Heart left ventricle (tissue), 16 donors: ENCODE measurements around the gene CRYAB. TPM values are rescaled to one million over a fixed set of nuclear protein-coding genes. Genes with fewer than 3 reads are reported as not detected.

Experiments used
- ATAC-seq, 4 donors: fragments of 200-7000 bp; cut with Tn5 transposase; one replicate each; pipeline ENCODE4 v1.9.1; 2020 to 2022; ENCODE audit warnings: moderate library complexity in 4 of 4, mild to moderate bottlenecking in 3 of 4, moderate number of reproducible peaks in 1 of 4
- DNase-seq, 5 donors: peaks; one replicate each; pipeline ENCODE4 v3.0.0-alpha.2; 2020
- H3K27ac ChIP-seq, 12 donors: fragments of 200-600 bp; sonication (generic) in 4 of 12; one replicate each; pipeline versions ENCODE4 v1.5.0 to v1.8.0; 2016 to 2022; ENCODE audit warnings: mild to moderate bottlenecking in 2 of 12
- H3K27me3 ChIP-seq, 9 donors: fragments of 200-600 bp; sonication (generic) in 2 of 9; one replicate each; pipeline versions ENCODE4 v1.5.1 to v1.8.0; 2016 to 2022; ENCODE audit warnings: mild to moderate bottlenecking in 3 of 9
- H3K36me3 ChIP-seq, 9 donors: fragments of 200-600 bp; sonication (generic) in 2 of 9; one replicate each; pipeline versions ENCODE4 v1.5.0 to v1.8.0; 2018 to 2022; ENCODE audit warnings: mild to moderate bottlenecking in 2 of 9
- H3K4me1 ChIP-seq, 12 donors: fragments of 200-600 bp; sonication (generic) in 4 of 12; one replicate each; pipeline versions ENCODE4 v1.5.0 to v1.8.0; 2016 to 2022; ENCODE audit warnings: mild to moderate bottlenecking in 3 of 12
- H3K4me3 ChIP-seq, 12 donors: fragments of 200-600 bp; sonication (generic) in 4 of 12; one replicate each; pipeline versions ENCODE4 v1.5.0 to v1.8.0; 2017 to 2022; ENCODE audit warnings: mild to moderate bottlenecking in 9 of 12, moderate library complexity in 4 of 12
- H3K9me3 ChIP-seq, 12 donors: fragments of 200-600 bp; sonication (generic) in 4 of 12; one replicate each; pipeline versions ENCODE4 v1.5.0 to v1.8.0; 2016 to 2022; ENCODE audit warnings: mild to moderate bottlenecking in 1 of 12
- CTCF ChIP-seq, 12 donors: fragments of 200-600 bp; sonication (generic) in 4 of 12; IDR thresholded peaks; one replicate each; pipeline versions ENCODE4 v1.5.0 to v1.8.0; 2018 to 2022; ENCODE audit warnings: antibody characterized with exemption in 12 of 12, mild to moderate bottlenecking in 5 of 12
- POLR2A ChIP-seq, 2 donors: fragments of 450-650 bp; IDR thresholded peaks; one replicate each; pipeline ENCODE4 v1.6.1; 2017; ENCODE audit warnings: antibody characterized with exemption in 2 of 2, mild to moderate bottlenecking in 2 of 2, moderate library complexity in 2 of 2
- WGBS, 4 donors: extraction: QIAGEN DNeasy Blood & Tissue Kit in 2 of 4; methylation state at CpG; one replicate each; pipeline versions ENCODE4 v1.1.5 to v1.1.7; 2013 to 2018; 5-methylcytosine and 5-hydroxymethylcytosine counted together
- intact Hi-C, 10 donors: fragments of 100-400 bp; cut with DNase I; formaldehyde crosslinking; loops; one replicate each; pipeline versions ENCODE4 v1.11.1 to v1.14.2; 2022
- polyA plus RNA-seq, 2 donors: library from polyadenylated mRNA; stranded (reverse); fragments of 200-250 nt; gene quantifications; one replicate each; pipeline ENCODE4 v1.2.3, GENCODE V29; 2013
- total RNA-seq, 9 donors: library from RNA; depleted of rRNA in 2 of 9; stranded (reverse); fragments of >200 nt in 2 of 9; fragmentation: NEBNext Ultra II Directional in 3 of 9; extraction: Animal tissue kit (Norgen Biotek cat#: 25700) in 3 of 9; gene quantifications; one replicate each; pipeline versions ENCODE4 v1.1.0 to v1.2.4, GENCODE V29; 2016 to 2023
- donor health status: ischemic (EF 13 %, LVEDD 7.1; RV severe dilation, severe dysfunction).
- donor health status: healthy with polysubstance abuse.
- donor health status: DM: no; HTN: yes; CAD: no.
- donor health status: DM: no; HTN: no; CAD: no.
- donor health status: ischemic (EF 25% LVEDD 6.9; RV normal size, moderate dysfunction).
- donor health status: ischemic (EF 25% LVEDD 5.7; RV mildly dilated, moderate dysfunction).
- donor health status: healthy.
- donor health status: DM: yes; HTN: yes; CAD: no.
- donor health status: ischemic (EF 35%, LVEDD 5.7; RV mildly dilated, moderate dysfunction).
- donor health status: nonischemic (EF 11% LVEDD 7.7; RV severe dilation, severe dysfunction).
- donor health status: DM: yes; HTN: yes; CAD: no.
- donor health status: PGD.
- donor health status: ischemic (EF 29% LVEDD 5.4; RV normal size, mild dysfunction).
- donor health status: nonischemic (EF 23%, LVEDD 6.1; RV moderate dilation, normal function).

CRYAB gene
- total and polyA plus RNA-seq, 11 donors: 4,504 to 20,720 (median 8,477) TPM

- no peaks in the 10 kb centered on the region for H3K36me3 ChIP-seq
- H3K4me3 ChIP-seq: no peak overlapping the region
- 79 to 87% (median 83%) methylated on average over 4 of the region's 4 CpGs for WGBS, 4 donors
- TF ChIP-seq CTCF (IDR thresholded peaks at IDR 0.05) (no peak), POLR2A (IDR thresholded peaks at IDR 0.05) (no peak)
- intact Hi-C loops: loop anchor here in 7 of 10 donors (5.0 to 10.0 kb wide), 6 partner anchors 53 to 354 kb away; partner anchors contain the start of genes NKAPD1 (in 2 of the 7), PIH1D2 (in 2 of the 7), CFAP68 (in 1 of the 7) and FDXACB1 (in 1 of the 7)
- ATAC-seq (no peak), DNase-seq (no peak)
- peaks cover 0 to 30% (median 17%) of the 10 kb centered on the region in 12 donors for H3K4me1 ChIP-seq
- no peak overlapping the region for H3K27ac ChIP-seq
- H3K9me3 ChIP-seq: no peaks in the 10 kb centered on the region
- no peaks in the 10 kb centered on the region for H3K27me3 ChIP-seq
Observed at GRCh38 chr11:111930472-111930871, 18.9 kb upstream of the CRYAB start.

GRCh38 chr11:111926505-111927391 is 15.2 kb upstream of the CRYAB start:
- Histone ChIP-seq H3K4me3 (peak overlapping the region; percentile 2 to 66 (median 52)), H3K27ac (peak overlapping the region; percentile 51 to 93 (median 86)), H3K9me3 (no peaks in the 10 kb centered on the region), H3K27me3 (no peaks in the 10 kb centered on the region), H3K36me3 (no peaks in the 10 kb centered on the region), H3K4me1 (peaks cover 0 to 52% (median 36%) of the 10 kb centered on the region in 12 donors)
- intact Hi-C loops: loop anchor here in 7 of 10 donors (1.0 to 10.0 kb wide), 6 partner anchors 44 to 158 kb away; partner anchors contain the start of genes CFAP68 (in 6 of the 7), FDXACB1 (in 6 of the 7), SDHD (in 1 of the 7) and TIMM8B (in 1 of the 7)
- peak in 1 of 12 donors; percentile 9 for TF ChIP-seq CTCF (IDR thresholded peaks at IDR 0.05)
- TF ChIP-seq POLR2A (IDR thresholded peaks at IDR 0.05): peak in 1 of 2 donors; percentile 72
- ATAC-seq (peak; percentile 93 to 97 (median 96)), DNase-seq (peak; percentile 97 to 98 (median 97))
- 1% methylated on average over 20 to 47 of the region's 47 CpGs for WGBS, 4 donors

- intact Hi-C loops: loop anchor here in 5 of 10 donors (2.0 to 10.0 kb wide), 5 partner anchors 44 to 159 kb away; partner anchors contain the start of genes CFAP68 (in 4 of the 5), FDXACB1 (in 4 of the 5), SDHD (in 1 of the 5) and TIMM8B (in 1 of the 5)
- H3K4me3 ChIP-seq: peak overlapping the region in 5 of 12 donors; percentile 45 to 66 (median 55)
- TF ChIP-seq POLR2A (IDR thresholded peaks at IDR 0.05): no peak
- TF ChIP-seq CTCF (IDR thresholded peaks at IDR 0.05): no peak
Observed at GRCh38 chr11:111925953-111926352, 14.4 kb upstream of the CRYAB start.

GRCh38 chr11:111923951-111924350 is 12.4 kb upstream of the CRYAB start:
- intact Hi-C loops: loop anchor here in 2 of 10 donors (5.0 to 10.0 kb wide), 2 partner anchors 47 to 161 kb away; partner anchors contain the start of genes CFAP68 (in 1 of the 2), FDXACB1 (in 1 of the 2), SDHD (in 1 of the 2) and TIMM8B (in 1 of the 2)
- Histone ChIP-seq H3K27me3 (no peaks in the 10 kb centered on the region), H3K4me1 (peaks cover 0 to 60% (median 37%) of the 10 kb centered on the region in 12 donors), H3K27ac (peak overlapping the region; percentile 74 to 98 (median 91)), H3K9me3 (no peaks in the 10 kb centered on the region), H3K36me3 (no peaks in the 10 kb centered on the region), H3K4me3 (peak overlapping the region in 6 of 12 donors; percentile 25 to 50 (median 31))
- TF ChIP-seq CTCF (IDR thresholded peaks at IDR 0.05) (no peak), POLR2A (IDR thresholded peaks at IDR 0.05) (no peak)
- DNase-seq (peak in 1 of 5 donors; percentile 15), ATAC-seq (no peak)

More at GRCh38 chr11:111925953-111926352, 14.4 kb upstream of the CRYAB start:
- DNase-seq (peak in 1 of 5 donors; percentile 16), ATAC-seq (no peak)
- Histone ChIP-seq H3K27ac (peak overlapping the region; percentile 51 to 93 (median 86)), H3K36me3 (no peaks in the 10 kb centered on the region), H3K4me1 (peaks cover 0 to 56% (median 35%) of the 10 kb centered on the region in 12 donors), H3K27me3 (no peaks in the 10 kb centered on the region), H3K9me3 (no peaks in the 10 kb centered on the region)
- 87 to 94% (median 91%) methylated on average over 15 to 16 of the region's 16 CpGs for WGBS, 4 donors
